Kidney glomerular epithelial cell (primary cell): Measurements from ENCODE around the gene AKAP11.

Experiments used
- DNase-seq: peaks from one replicate; lab custom pipeline; 2025; lab: John Stamatoyannopoulos, UW

The AKAP11 gene

GRCh38 chr13:42333613-42334328, 61.8 kb downstream of the AKAP11 start:
- DNase-seq: peak; percentile 6

GRCh38 chr13:42334329-42334706, 62.4 kb downstream of the AKAP11 start:
- DNase-seq: no peak

GRCh38 chr13:42337808-42338600, 66.1 kb downstream of the AKAP11 start:
- DNase-seq: no peak

- DNase-seq: no peak
These were observed 73.4 kb downstream of the AKAP11 start for GRCh38 chr13:42345367-42345766.

GRCh38 chr13:42348576-42348975, 76.6 kb downstream of the AKAP11 start:
- DNase-seq: no peak

- DNase-seq: no peak
These were observed 78.2 kb downstream of the AKAP11 start for GRCh38 chr13:42350141-42350540.

GRCh38 chr13:42354241-42355091, 82.5 kb downstream of the AKAP11 start:
- DNase-seq: peak; percentile 7

- DNase-seq: no peak
These were observed 83.1 kb downstream of the AKAP11 start for GRCh38 chr13:42355092-42355485.

GRCh38 chr13:42355491-42356183, 83.7 kb downstream of the AKAP11 start:
- no peak for DNase-seq

- no peak for DNase-seq
These were observed 84.2 kb downstream of the AKAP11 start for GRCh38 chr13:42356184-42356575.

- DNase-seq: no peak
These were observed 88.2 kb downstream of the AKAP11 start for GRCh38 chr13:42360046-42360574.

GRCh38 chr13:42361701-42362100, 89.7 kb downstream of the AKAP11 start:
- no peak for DNase-seq

- no peak for DNase-seq
These were observed 92.1 kb downstream of the AKAP11 start for GRCh38 chr13:42363941-42364612.

GRCh38 chr13:42364613-42365000, 92.7 kb downstream of the AKAP11 start:
- DNase-seq: no peak

GRCh38 chr13:42367831-42368230, 95.9 kb downstream of the AKAP11 start:
- no peak for DNase-seq

- DNase-seq: no peak
These were observed 97.3 kb downstream of the AKAP11 start for GRCh38 chr13:42369071-42369797.

GRCh38 chr13:42370229-42370628, 98.3 kb downstream of the AKAP11 start:
- DNase-seq: no peak
